ENCODE data around the gene LEMD1.

- no peak for TF ChIP-seq CREM (CRISPR knock-in tag; IDR thresholded peaks at IDR 0.05)
- TF ChIP-seq CTCF (IDR thresholded peaks at IDR 0.05) = no peak
- TF ChIP-seq SMAD4 (CRISPR knock-in tag; IDR thresholded peaks at IDR 0.05) = no peak
- TF ChIP-seq MAX (CRISPR knock-in tag; IDR thresholded peaks at IDR 0.05) = no peak
- TF ChIP-seq USF2 (CRISPR knock-in tag; IDR thresholded peaks at IDR 0.05) = no peak
- no peak for TF ChIP-seq ETV6 (CRISPR knock-in tag; IDR thresholded peaks at IDR 0.05)
- no peak for TF ChIP-seq ESRRA (CRISPR knock-in tag; IDR thresholded peaks at IDR 0.05; ENCODE audit: borderline replicate concordance)
- no peak for TF ChIP-seq IRF1 (CRISPR knock-in tag; IDR thresholded peaks at IDR 0.05)
Observed at GRCh38 chr1:205345761-205346160, 76.1 kb downstream of the LEMD1 start.
